Stromal cell of bone marrow (primary cell): ENCODE results near the gene NOVA2.

Experiments
- DNase-seq: peaks from one replicate; pipeline ENCODE4 v3.0.0-alpha.2; 2012; ENCODE audit warnings: low read depth

Gene NOVA2

GRCh38 chr19:46000491-46001246 is 27.0 kb upstream of the NOVA2 start:
- no peak for DNase-seq

GRCh38 chr19:45999653-46000121 is 26.0 kb upstream of the NOVA2 start:
- no peak for DNase-seq

GRCh38 chr19:45998834-45999233 is 25.2 kb upstream of the NOVA2 start:
- no peak for DNase-seq

GRCh38 chr19:45996933-45997332 is 23.3 kb upstream of the NOVA2 start:
- DNase-seq = no peak

GRCh38 chr19:45995715-45996385 is 22.2 kb upstream of the NOVA2 start:
- DNase-seq = no peak

GRCh38 chr19:45994998-45995714 is 21.5 kb upstream of the NOVA2 start, which contains the start of gene CCDC61:
CCDC61 (plus strand) TSS chr19:45995467; CDS start chr19:46003019, 7,552 bp downstream.
- peak; percentile 99 for DNase-seq

GRCh38 chr19:45994456-45994997 is 20.9 kb upstream of the NOVA2 start:
- DNase-seq = no peak

GRCh38 chr19:45990113-45990728 is 16.6 kb upstream of the NOVA2 start:
- DNase-seq = no peak

GRCh38 chr19:45985321-45985720 is 11.7 kb upstream of the NOVA2 start:
- no peak for DNase-seq

- DNase-seq = no peak
Observed at GRCh38 chr19:45981350-45981749, 7.7 kb upstream of the NOVA2 start.

GRCh38 chr19:45978156-45978555 is 4.5 kb upstream of the NOVA2 start:
- DNase-seq = no peak

GRCh38 chr19:45976178-45976577 is 2.5 kb upstream of the NOVA2 start:
- DNase-seq = no peak

GRCh38 chr19:45975306-45976070 is 1.8 kb upstream of the NOVA2 start:
- DNase-seq = no peak

- DNase-seq = no peak
Observed at GRCh38 chr19:45972947-45973540, 621 bp downstream of the NOVA2 start.

GRCh38 chr19:45972081-45972946 is 1.4 kb downstream of the NOVA2 start:
- no peak for DNase-seq

GRCh38 chr19:45971260-45971902 is 2.3 kb downstream of the NOVA2 start:
- DNase-seq = no peak

- DNase-seq = no peak
Observed at GRCh38 chr19:45969676-45970075, 4.0 kb downstream of the NOVA2 start.

GRCh38 chr19:45968626-45969025 is 5.0 kb downstream of the NOVA2 start:
- no peak for DNase-seq

- no peak for DNase-seq
Observed at GRCh38 chr19:45967246-45967645, 6.4 kb downstream of the NOVA2 start.
